Measurements from ENCODE around the gene TAF5L.

- TF ChIP-seq, protein P1, sequence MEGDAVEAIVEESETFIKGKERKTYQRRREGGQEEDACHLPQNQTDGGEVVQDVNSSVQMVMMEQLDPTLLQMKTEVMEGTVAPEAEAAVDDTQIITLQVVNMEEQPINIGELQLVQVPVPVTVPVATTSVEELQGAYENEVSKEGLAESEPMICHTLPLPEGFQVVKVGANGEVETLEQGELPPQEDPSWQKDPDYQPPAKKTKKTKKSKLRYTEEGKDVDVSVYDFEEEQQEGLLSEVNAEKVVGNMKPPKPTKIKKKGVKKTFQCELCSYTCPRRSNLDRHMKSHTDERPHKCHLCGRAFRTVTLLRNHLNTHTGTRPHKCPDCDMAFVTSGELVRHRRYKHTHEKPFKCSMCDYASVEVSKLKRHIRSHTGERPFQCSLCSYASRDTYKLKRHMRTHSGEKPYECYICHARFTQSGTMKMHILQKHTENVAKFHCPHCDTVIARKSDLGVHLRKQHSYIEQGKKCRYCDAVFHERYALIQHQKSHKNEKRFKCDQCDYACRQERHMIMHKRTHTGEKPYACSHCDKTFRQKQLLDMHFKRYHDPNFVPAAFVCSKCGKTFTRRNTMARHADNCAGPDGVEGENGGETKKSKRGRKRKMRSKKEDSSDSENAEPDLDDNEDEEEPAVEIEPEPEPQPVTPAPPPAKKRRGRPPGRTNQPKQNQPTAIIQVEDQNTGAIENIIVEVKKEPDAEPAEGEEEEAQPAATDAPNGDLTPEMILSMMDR (IDR thresholded peaks at IDR 0.05) = no peak
- TF ChIP-seq CHD4 (IDR thresholded peaks at IDR 0.05; ENCODE audit: borderline replicate concordance) = no peak
- TF ChIP-seq MAZ (IDR thresholded peaks at IDR 0.05; ENCODE audit: borderline replicate concordance, low read depth, low read length) = no peak
These were observed 1.3 kb downstream of the TAF5L start for GRCh38 chr1:229624521-229625070.

Data from A549 (cell line).